ENCODE measurements around the gene ZNF608. TPM values are rescaled to one million over a fixed set of nuclear protein-coding genes. Genes with fewer than 3 reads are reported as not detected.

ZNF608 gene
- total and polyA plus RNA-seq, 9 of the 15 experiments (the other 6 are each of a cell fraction or from before 2014, with no cell fraction given): 0.38 to 1.5 (median 1.00) TPM

DNA sequence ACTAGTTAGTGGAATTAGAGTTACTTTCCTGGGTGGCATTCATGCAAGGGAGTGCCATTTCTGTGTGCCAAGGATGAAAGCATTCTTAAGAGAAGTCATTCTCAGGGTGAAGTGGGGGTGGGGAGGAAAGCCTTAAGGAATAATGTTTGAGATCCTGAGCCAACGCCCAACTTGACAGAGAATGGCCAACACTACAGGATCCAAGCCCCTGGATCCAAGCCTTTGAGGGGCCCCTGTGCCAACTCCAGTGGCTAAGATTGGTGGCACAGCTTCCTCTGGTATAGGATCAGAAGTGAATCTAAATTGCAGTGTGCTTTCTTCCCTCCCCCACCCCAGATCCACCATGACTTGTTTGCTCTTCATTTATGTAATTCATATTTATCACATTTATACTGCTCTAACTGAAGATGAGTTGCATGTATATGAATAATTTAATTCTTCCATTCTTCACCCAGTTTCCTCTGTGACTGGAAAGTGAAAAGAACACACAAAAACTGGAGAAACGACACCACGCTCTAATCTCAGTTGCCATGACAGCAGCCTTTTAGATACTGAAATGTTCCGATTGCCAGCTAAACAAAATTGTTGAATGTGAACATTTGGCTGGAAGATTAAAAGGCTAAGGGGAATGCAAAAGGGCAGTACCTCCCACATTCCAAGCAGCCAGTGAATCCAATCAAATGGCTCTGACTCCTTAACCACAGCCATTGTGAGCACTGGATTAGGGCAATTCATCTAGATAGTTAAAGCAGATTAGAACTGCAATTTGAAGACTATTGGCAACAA is 4.5 kb downstream of the ZNF608 start:
- FAIRE-seq (no peak), DNase-seq (ENCODE audit: extremely low read depth in 1 of 4, low spot score in 3 of 4) (no peak), ATAC-seq (no peak)
- Histone ChIP-seq H3K79me2 (ENCODE audit: control insufficient read depth, insufficient read depth, low read length) (no peaks in the 10 kb centered on the region), H4K20me1 (replicated peaks; ENCODE audit: control insufficient read depth, insufficient read depth, low read length) (no peaks in the 10 kb centered on the region), H3K9me1 (ENCODE audit: control insufficient read depth, insufficient read depth, low read length) (no peaks in the 10 kb centered on the region), H3K9me3 (replicated peaks; ENCODE audit: control insufficient read depth, insufficient read depth, low read depth, low read length) (no peaks in the 10 kb centered on the region), H3K9ac (ENCODE audit: insufficient read depth in 1 of 2, low read depth in 2 of 2, low read length in 2 of 2) (no peak overlapping the region), H3K36me3 (ENCODE audit: control insufficient read depth, insufficient read depth, low read length) (no peaks in the 10 kb centered on the region), H3K4me2 (ENCODE audit: insufficient read depth, low read length) (no peak overlapping the region), H2AFZ (ENCODE audit: low read depth, low read length) (no peak overlapping the region), H3K27ac (ENCODE audit: extremely low read depth, low read depth, low read length) (no peak overlapping the region), H3K4me1 (replicated peaks in 1 of 2; ENCODE audit: control insufficient read depth in 2 of 2, insufficient read depth in 2 of 2, low read length in 2 of 2) (peaks cover 0 to 6% of the 10 kb centered on the region in 2 experiments; a peak in 3 of 5 replicates), H3K4me3 (no peak overlapping the region), H3K27me3 (ENCODE audit: control insufficient read depth in 2 of 2, insufficient read depth in 2 of 2, low read length in 2 of 2) (peaks cover 34 to 47% of the 10 kb centered on the region in 2 experiments; a peak in 4 of 5 replicates)
- ChIA-PET CTCF (ENCODE audit: low intra/inter-chr PET ratio) (no interaction called here), POLR2A (interaction anchor here (1.1 kb wide), 1 partner anchor 52 kb away, joined by 5 read pairs; no protein-coding TSS in a partner anchor)
- in situ Hi-C loops (cut with MboI) (no loop called here), intact Hi-C loops (cut with micrococcal nuclease) (no loop called here)
- WGBS (ENCODE audit: insufficient coverage, low coverage, missing lambda C conversion rate): 5% methylated on average over 4 of the region's 4 CpGs
- TF ChIP-seq CHD1 (IDR thresholded peaks at IDR 0.05; ENCODE audit: low read length): no peak
- TF ChIP-seq ZNF408 (CRISPR knock-in tag; IDR thresholded peaks at IDR 0.05; ENCODE audit: low read depth): no peak
- peak; percentile 50 for TF ChIP-seq RFX1 (IDR thresholded peaks at IDR 0.05)
- no TSS peak for BruUV-seq (replicated peaks)

DNA sequence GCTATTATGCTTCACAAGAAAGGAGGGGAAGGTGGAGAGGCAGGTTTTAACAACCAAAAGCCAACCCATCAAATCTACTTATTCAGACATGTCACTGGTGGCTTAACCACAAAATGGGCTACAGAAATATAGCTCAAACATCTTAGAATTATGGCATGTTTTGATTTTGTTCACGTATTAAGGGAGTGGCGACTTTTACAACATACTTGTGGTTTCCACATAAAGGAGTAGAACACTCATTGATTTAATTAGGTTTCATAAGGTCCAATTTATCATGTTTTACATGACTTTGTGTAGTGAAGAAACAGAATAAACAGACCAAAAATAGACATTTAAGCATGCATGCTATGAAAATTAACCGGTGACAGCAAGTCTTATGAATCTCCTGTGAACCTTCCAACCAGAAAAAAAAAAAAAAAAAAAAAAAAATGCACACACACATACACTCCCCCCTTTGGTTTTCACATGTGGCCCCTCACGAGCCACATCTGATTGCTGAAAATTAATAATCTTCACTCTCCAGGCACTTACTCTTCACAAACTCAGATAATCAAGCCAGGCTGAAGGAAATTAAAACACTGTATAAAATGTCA is 5.4 kb downstream of the ZNF608 start:
- no TSS peak for BruUV-seq (replicated peaks)
- ChIA-PET POLR2A (interaction anchor here (1.1 kb wide), 1 partner anchor 52 kb away, joined by 5 read pairs; no protein-coding TSS in a partner anchor), CTCF (ENCODE audit: low intra/inter-chr PET ratio) (no interaction called here)
- Histone ChIP-seq H3K4me1 (replicated peaks in 1 of 2; ENCODE audit: control insufficient read depth in 2 of 2, insufficient read depth in 2 of 2, low read length in 2 of 2) (peaks cover 0 to 6% of the 10 kb centered on the region in 2 experiments; a peak in 3 of 5 replicates), H3K27me3 (ENCODE audit: control insufficient read depth in 2 of 2, insufficient read depth in 2 of 2, low read length in 2 of 2) (peaks cover 34 to 48% of the 10 kb centered on the region in 2 experiments; a peak in 4 of 5 replicates), H3K4me3 (no peak overlapping the region), H3K36me3 (ENCODE audit: control insufficient read depth, insufficient read depth, low read length) (no peaks in the 10 kb centered on the region), H3K4me2 (ENCODE audit: insufficient read depth, low read length) (no peak overlapping the region), H3K9me3 (replicated peaks; ENCODE audit: control insufficient read depth, insufficient read depth, low read depth, low read length) (no peaks in the 10 kb centered on the region), H3K9me1 (ENCODE audit: control insufficient read depth, insufficient read depth, low read length) (no peaks in the 10 kb centered on the region), H3K27ac (ENCODE audit: extremely low read depth, low read depth, low read length) (no peak overlapping the region), H4K20me1 (replicated peaks; ENCODE audit: control insufficient read depth, insufficient read depth, low read length) (no peaks in the 10 kb centered on the region), H3K9ac (ENCODE audit: insufficient read depth in 1 of 2, low read depth in 2 of 2, low read length in 2 of 2) (no peak overlapping the region), H3K79me2 (ENCODE audit: control insufficient read depth, insufficient read depth, low read length) (no peaks in the 10 kb centered on the region), H2AFZ (ENCODE audit: low read depth, low read length) (no peak overlapping the region)
- FAIRE-seq (no peak), ATAC-seq (no peak), DNase-seq (ENCODE audit: extremely low read depth in 1 of 4, low spot score in 3 of 4) (no peak)
- in situ Hi-C loops (cut with MboI) (no loop called here), intact Hi-C loops (cut with micrococcal nuclease) (no loop called here)
- 0% methylated on average over 4 of the region's 4 CpGs for WGBS (ENCODE audit: insufficient coverage, low coverage, missing lambda C conversion rate)
- TF ChIP-seq, protein P1, sequence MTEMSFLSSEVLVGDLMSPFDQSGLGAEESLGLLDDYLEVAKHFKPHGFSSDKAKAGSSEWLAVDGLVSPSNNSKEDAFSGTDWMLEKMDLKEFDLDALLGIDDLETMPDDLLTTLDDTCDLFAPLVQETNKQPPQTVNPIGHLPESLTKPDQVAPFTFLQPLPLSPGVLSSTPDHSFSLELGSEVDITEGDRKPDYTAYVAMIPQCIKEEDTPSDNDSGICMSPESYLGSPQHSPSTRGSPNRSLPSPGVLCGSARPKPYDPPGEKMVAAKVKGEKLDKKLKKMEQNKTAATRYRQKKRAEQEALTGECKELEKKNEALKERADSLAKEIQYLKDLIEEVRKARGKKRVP (CRISPR knock-in tag; IDR thresholded peaks at IDR 0.05): no peak
- TF ChIP-seq, protein P2, sequence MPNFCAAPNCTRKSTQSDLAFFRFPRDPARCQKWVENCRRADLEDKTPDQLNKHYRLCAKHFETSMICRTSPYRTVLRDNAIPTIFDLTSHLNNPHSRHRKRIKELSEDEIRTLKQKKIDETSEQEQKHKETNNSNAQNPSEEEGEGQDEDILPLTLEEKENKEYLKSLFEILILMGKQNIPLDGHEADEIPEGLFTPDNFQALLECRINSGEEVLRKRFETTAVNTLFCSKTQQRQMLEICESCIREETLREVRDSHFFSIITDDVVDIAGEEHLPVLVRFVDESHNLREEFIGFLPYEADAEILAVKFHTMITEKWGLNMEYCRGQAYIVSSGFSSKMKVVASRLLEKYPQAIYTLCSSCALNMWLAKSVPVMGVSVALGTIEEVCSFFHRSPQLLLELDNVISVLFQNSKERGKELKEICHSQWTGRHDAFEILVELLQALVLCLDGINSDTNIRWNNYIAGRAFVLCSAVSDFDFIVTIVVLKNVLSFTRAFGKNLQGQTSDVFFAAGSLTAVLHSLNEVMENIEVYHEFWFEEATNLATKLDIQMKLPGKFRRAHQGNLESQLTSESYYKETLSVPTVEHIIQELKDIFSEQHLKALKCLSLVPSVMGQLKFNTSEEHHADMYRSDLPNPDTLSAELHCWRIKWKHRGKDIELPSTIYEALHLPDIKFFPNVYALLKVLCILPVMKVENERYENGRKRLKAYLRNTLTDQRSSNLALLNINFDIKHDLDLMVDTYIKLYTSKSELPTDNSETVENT (CRISPR knock-in tag; IDR thresholded peaks at IDR 0.05): no peak
- TF ChIP-seq EGR1 (conservative IDR thresholded peaks at IDR 0.05) (no peak), NFRKB (IDR thresholded peaks at IDR 0.05; ENCODE audit: low read depth) (no peak)
